HCT116 (cell line): Measurements from ENCODE around the gene PFKM.

Source experiments
- ATF3 ChIP-seq: IDR thresholded peaks from 2 replicates; pipeline ENCODE4 v1.6.1; 2012
- CTCF ChIP-seq, 3 experiments: fragments of 200-600 bp in 1 of 3; sonication (generic) in 1 of 3; IDR thresholded peaks in 2 of 3; conservative IDR thresholded peaks in 1 of 3; 2 replicates each; pipeline ENCODE4 v1.5.1; 2012 to 2017; ENCODE audit warnings: low read depth in 2 of 3, low read length in 2 of 3, antibody characterized with exemption in 1 of 3, borderline replicate concordance in 1 of 3, control low read depth in 1 of 3, mild to moderate bottlenecking in 1 of 3, mixed read lengths in 1 of 3, mixed run types in 1 of 3, moderate library complexity in 1 of 3; ENCODE audit not compliant: insufficient read depth in 1 of 3
- EGR1 ChIP-seq: IDR thresholded peaks from 2 replicates; pipeline ENCODE4 v1.6.1; 2012; ENCODE audit warnings: low read depth
- EZH2 ChIP-seq: fragments of 200-600 bp; sonication (generic); IDR thresholded peaks from 2 replicates; pipeline ENCODE4 v1.6.1; 2017; ENCODE audit warnings: antibody characterized with exemption, mixed run types
- MAX ChIP-seq: IDR thresholded peaks from 2 replicates; pipeline ENCODE4 v1.6.1; 2012
- POLR2A ChIP-seq: IDR thresholded peaks from 2 replicates; pipeline ENCODE4 v1.7.0; 2011; ENCODE audit warnings: borderline replicate concordance; ENCODE audit not compliant: insufficient read depth, insufficient read length; ENCODE audit errors: extremely low read depth
- POLR2AphosphoS5 ChIP-seq: IDR thresholded peaks from 2 replicates; pipeline ENCODE4 v1.6.1; 2011; ENCODE audit warnings: mild to moderate bottlenecking, low read depth, low read length, moderate library complexity
- SIN3A ChIP-seq: IDR thresholded peaks from 2 replicates; pipeline ENCODE4 v1.6.1; 2012; ENCODE audit warnings: low read depth
- TCF7L2 ChIP-seq: IDR thresholded peaks from 2 replicates; pipeline ENCODE4 v1.7.0; 2011; ENCODE audit warnings: borderline replicate concordance, inconsistent platforms; ENCODE audit not compliant: insufficient read depth, insufficient read length; ENCODE audit errors: extremely low read depth

GRCh38 chr12:48115957-48116356 lies 3.2 kb upstream of the PFKM start:
- no peak for TF ChIP-seq MAX
- TF ChIP-seq CTCF (IDR thresholded peaks at IDR 0.05 in 2 of 3, conservative IDR thresholded peaks at IDR 0.05 in 1 of 3; ENCODE audit: borderline replicate concordance in 1 of 3, insufficient read depth in 1 of 3, low read depth in 2 of 3, low read length in 2 of 3): no peak
- TF ChIP-seq POLR2A: no peak
- TF ChIP-seq TCF7L2: no peak
- TF ChIP-seq EZH2: no peak
- no peak for TF ChIP-seq POLR2AphosphoS5
- no peak for TF ChIP-seq EGR1
- no peak for TF ChIP-seq ATF3
- no peak for TF ChIP-seq SIN3A
